Mesenteric fat pad (tissue), 1 donor: ENCODE data around the gene RGS17. TPM values are rescaled to one million over a fixed set of nuclear protein-coding genes. Genes with fewer than 3 reads are reported as not detected.

ENCODE experiments used
- DNase-seq: peaks from one replicate; pipeline ENCODE4 v3.0.0-alpha.2; 2020; ENCODE audit warnings: low spot score
- total RNA-seq: library from RNA; stranded (reverse); fragmentation: NEBNext Ultra II Directional; extraction: Animal tissue kit (Norgen Biotek cat#: 25700); gene quantifications from one replicate; pipeline ENCODE4 v1.2.1, GENCODE V29; 2021
- donor health status: DM: yes; HTN: yes; CAD: no.

RGS17 gene
- total RNA-seq, 1 donor from 2014 or later = 4.6 TPM

- DNase-seq = no peak
These were observed 171.7 kb downstream of the RGS17 start for GRCh38 chr6:152959333-152959732.

GRCh38 chr6:152957796-152958195 lies 173.3 kb downstream of the RGS17 start:
- DNase-seq = no peak

Other genes with a start within 250 kb of the RGS17 start
- gene FBXO5, start 148.2 kb downstream of the RGS17 start, total RNA-seq = 3.4 TPM
- gene MTRF1L, start 128.6 kb downstream of the RGS17 start, total RNA-seq = 28.6 TPM